DND-41 (cell line): ENCODE results near the gene GLYR1.

Source experiments
- EZH2 ChIP-seq: IDR thresholded peaks from 3 replicates; pipeline ENCODE4 v1.6.1; 2012; ENCODE audit warnings: borderline replicate concordance, low read depth, mild to moderate bottlenecking, moderate library complexity, low read length, inconsistent platforms; ENCODE audit not compliant: severe bottlenecking
- TF ChIP-seq, protein P1 (sequence below): IDR thresholded peaks from 2 replicates; pipeline ENCODE4 v1.5.1; 2012; ENCODE audit warnings: borderline replicate concordance, low read length, moderate library complexity, mild to moderate bottlenecking; ENCODE audit not compliant: poor library complexity, severe bottlenecking; ENCODE audit errors: extremely low read depth

DNA sequence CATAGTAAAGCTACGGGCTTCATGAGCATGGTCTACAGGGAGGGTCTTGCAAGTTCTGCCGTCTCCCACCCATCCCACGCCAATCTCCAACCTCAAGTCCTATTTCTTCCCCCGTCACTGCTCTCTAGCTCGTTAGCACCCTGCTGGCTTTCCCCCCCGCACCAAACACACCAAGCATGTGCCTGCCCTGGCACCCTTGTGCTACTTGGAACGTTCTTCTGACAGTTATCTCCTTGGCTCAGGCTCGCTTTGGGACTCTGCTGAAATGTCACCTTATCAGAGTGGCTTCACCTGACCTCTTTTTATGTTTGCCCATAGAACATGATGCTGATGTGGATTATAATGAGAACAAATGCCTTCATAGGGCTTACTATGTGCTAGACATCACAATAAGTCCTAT lies 21.9 kb downstream of the GLYR1 start:
- TF ChIP-seq, protein P1, sequence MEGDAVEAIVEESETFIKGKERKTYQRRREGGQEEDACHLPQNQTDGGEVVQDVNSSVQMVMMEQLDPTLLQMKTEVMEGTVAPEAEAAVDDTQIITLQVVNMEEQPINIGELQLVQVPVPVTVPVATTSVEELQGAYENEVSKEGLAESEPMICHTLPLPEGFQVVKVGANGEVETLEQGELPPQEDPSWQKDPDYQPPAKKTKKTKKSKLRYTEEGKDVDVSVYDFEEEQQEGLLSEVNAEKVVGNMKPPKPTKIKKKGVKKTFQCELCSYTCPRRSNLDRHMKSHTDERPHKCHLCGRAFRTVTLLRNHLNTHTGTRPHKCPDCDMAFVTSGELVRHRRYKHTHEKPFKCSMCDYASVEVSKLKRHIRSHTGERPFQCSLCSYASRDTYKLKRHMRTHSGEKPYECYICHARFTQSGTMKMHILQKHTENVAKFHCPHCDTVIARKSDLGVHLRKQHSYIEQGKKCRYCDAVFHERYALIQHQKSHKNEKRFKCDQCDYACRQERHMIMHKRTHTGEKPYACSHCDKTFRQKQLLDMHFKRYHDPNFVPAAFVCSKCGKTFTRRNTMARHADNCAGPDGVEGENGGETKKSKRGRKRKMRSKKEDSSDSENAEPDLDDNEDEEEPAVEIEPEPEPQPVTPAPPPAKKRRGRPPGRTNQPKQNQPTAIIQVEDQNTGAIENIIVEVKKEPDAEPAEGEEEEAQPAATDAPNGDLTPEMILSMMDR, result no peak
- TF ChIP-seq EZH2, result no peak
